HCT116 (cell line): ENCODE results near the gene LHFPL6. TPM values are rescaled to one million over a fixed set of nuclear protein-coding genes. Genes with fewer than 3 reads are reported as not detected.

ENCODE experiments used
- ATAC-seq: fragments of 200-7000 bp; cut with Tn5 transposase; 2 replicates; pipeline ENCODE4 v1.9.1; 2020; ENCODE audit warnings: mild to moderate bottlenecking, moderate library complexity
- BruUV-seq: library from RNA; stranded (reverse); fragments of 400-500 nt; replicated peaks from 2 replicates; lab custom pipeline; 2021; lab: Mats Ljungman, UMichigan
- CTCF ChIA-PET: fragments of 300-600 bp; sonication (Branson Sonifier 250); formaldehyde crosslinking; loops from one replicate; lab custom pipeline; 2021; ENCODE audit warnings: antibody characterized with exemption; lab: Charles Lee
- POLR2A ChIA-PET: fragments of 300-600, 350-600 bp; sonication (Branson Sonifier 250); formaldehyde crosslinking; loops from one replicate; lab custom pipeline; 2021; ENCODE audit warnings: antibody characterized with exemption; lab: Charles Lee
- RAD21 ChIA-PET, 2 experiments: fragments of 300-600 bp; sonication (Branson Sonifier 250); formaldehyde crosslinking; loops; one replicate each; lab custom pipeline; 2023; ENCODE audit warnings: low total read pairs in 2 of 2; ENCODE audit not compliant: uncharacterized antibody in 2 of 2, unreplicated experiment in 2 of 2, low non-redundant PET in 1 of 2; lab: Charles Lee
- DNase-seq: peaks from one replicate; pipeline ENCODE4 v3.0.0-alpha.2; 2010; ENCODE audit warnings: low read depth, low spot score
- H2AFZ ChIP-seq: fragments of 200-600 bp; shearing (Covaris generic), sonication (generic); 2 replicates; pipeline ENCODE4 v1.6.1; 2017; ENCODE audit warnings: low read depth, mixed run types, mixed read lengths, antibody characterized with exemption, low read length; ENCODE audit not compliant: poor library complexity, severe bottlenecking
- H3K27ac ChIP-seq: 2 replicates; pipeline ENCODE4 v1.5.1; 2012; ENCODE audit warnings: low read depth, low read length
- H3K27me3 ChIP-seq: fragments of 200-600 bp; sonication (generic); 2 replicates; pipeline ENCODE4 v1.6.1; 2016; ENCODE audit warnings: mixed run types, low read length, mixed read lengths; ENCODE audit not compliant: insufficient read depth
- H3K36me3 ChIP-seq, 2 experiments: fragments of 200-500 bp in 1 of 2; fragments of 200-600 bp in 1 of 2; sonication (Bioruptor generic) in 1 of 2; sonication (generic) in 1 of 2; 2 replicates each; pipeline versions ENCODE4 v1.5.1 to v1.6.1; 2014 to 2016; ENCODE audit warnings: low read length in 2 of 2, inconsistent platforms in 1 of 2, mixed read lengths in 1 of 2, mixed run types in 1 of 2; ENCODE audit not compliant: insufficient read depth in 2 of 2, control insufficient read depth in 1 of 2
- H3K4me1 ChIP-seq, 2 experiments: fragments of 200-600 bp in 1 of 2; sonication (generic) in 1 of 2; 2 replicates each; pipeline versions ENCODE4 v1.5.1 to v1.6.1; 2012 to 2017; ENCODE audit warnings: low read length in 2 of 2, inconsistent platforms in 1 of 2, mild to moderate bottlenecking in 1 of 2, mixed read lengths in 1 of 2, mixed run types in 1 of 2, moderate library complexity in 1 of 2; ENCODE audit not compliant: insufficient read depth in 2 of 2, control insufficient read depth in 1 of 2
- H3K4me2 ChIP-seq: fragments of 200-600 bp; sonication (generic); 2 replicates; pipeline ENCODE4 v1.6.1; 2017; ENCODE audit warnings: mixed run types, low read length, mixed read lengths
- H3K4me3 ChIP-seq, 2 experiments: fragments of 200-600 bp in 1 of 2; sonication (generic) in 1 of 2; replicated peaks in 1 of 2; 2 replicates each; pipeline ENCODE4 v1.5.1; 2011 to 2016; ENCODE audit warnings: low read length in 2 of 2, control low read depth in 1 of 2, low read depth in 1 of 2, mild to moderate bottlenecking in 1 of 2, mixed read lengths in 1 of 2, mixed run types in 1 of 2
- H3K79me2 ChIP-seq: fragments of 200-600 bp; sonication (generic); 2 replicates; pipeline ENCODE4 v1.6.1; 2017; ENCODE audit warnings: mild to moderate bottlenecking, mixed run types, low read length, moderate library complexity, mixed read lengths; ENCODE audit not compliant: insufficient read depth
- H3K9ac ChIP-seq: fragments of 200-600 bp; sonication (generic); 2 replicates; pipeline ENCODE4 v1.6.1; 2016; ENCODE audit warnings: low read length, mixed read lengths
- H3K9me2 ChIP-seq: fragments of 200-600 bp; sonication (generic), shearing (Covaris generic); 2 replicates; pipeline ENCODE4 v1.6.1; 2017; ENCODE audit warnings: mixed run types, mild to moderate bottlenecking, moderate library complexity; ENCODE audit not compliant: insufficient read depth
- H3K9me3 ChIP-seq, 2 experiments: fragments of 200-500 bp in 1 of 2; fragments of 200-600 bp in 1 of 2; sonication (Bioruptor generic) in 1 of 2; sonication (generic) in 1 of 2; 2 replicates each; pipeline ENCODE4 v1.6.1; 2014 to 2017; ENCODE audit warnings: low read length in 2 of 2, mixed read lengths in 2 of 2, inconsistent platforms in 1 of 2, low read depth in 1 of 2, mild to moderate bottlenecking in 1 of 2, mixed run types in 1 of 2, moderate library complexity in 1 of 2; ENCODE audit not compliant: control insufficient read depth in 1 of 2, insufficient read depth in 1 of 2
- H4K20me1 ChIP-seq: fragments of 200-600 bp; sonication (generic), shearing (Covaris generic); 2 replicates; pipeline ENCODE4 v1.6.1; 2017; ENCODE audit warnings: mixed run types, mild to moderate bottlenecking, moderate library complexity; ENCODE audit not compliant: insufficient read depth
- EGR1 ChIP-seq: IDR thresholded peaks from 2 replicates; pipeline ENCODE4 v1.6.1; 2012; ENCODE audit warnings: low read depth
- ELF1 ChIP-seq: IDR thresholded peaks from 2 replicates; pipeline ENCODE4 v1.6.1; 2012; ENCODE audit warnings: low read depth, borderline replicate concordance
- EZH2phosphoT487 ChIP-seq: fragments of 200-600 bp; IDR thresholded peaks from 2 replicates; pipeline ENCODE4 v1.6.1; 2018; ENCODE audit warnings: antibody characterized with exemption, borderline replicate concordance
- FOSL1 ChIP-seq: IDR thresholded peaks from 2 replicates; pipeline ENCODE4 v1.6.1; 2012; ENCODE audit warnings: low read depth
- POLR2A ChIP-seq: IDR thresholded peaks from 2 replicates; pipeline ENCODE4 v1.7.0; 2011; ENCODE audit warnings: borderline replicate concordance; ENCODE audit not compliant: insufficient read depth, insufficient read length; ENCODE audit errors: extremely low read depth
- POLR2AphosphoS5 ChIP-seq: IDR thresholded peaks from 2 replicates; pipeline ENCODE4 v1.6.1; 2011; ENCODE audit warnings: mild to moderate bottlenecking, low read depth, low read length, moderate library complexity
- RAD21 ChIP-seq: IDR thresholded peaks from 2 replicates; pipeline ENCODE4 v1.6.1; 2012; ENCODE audit warnings: low read depth, mild to moderate bottlenecking
- SIN3A ChIP-seq: IDR thresholded peaks from 2 replicates; pipeline ENCODE4 v1.6.1; 2012; ENCODE audit warnings: low read depth
- SP1 ChIP-seq: IDR thresholded peaks from 2 replicates; pipeline ENCODE4 v1.6.1; 2012; ENCODE audit warnings: low read depth
- TCF7L2 ChIP-seq: IDR thresholded peaks from 2 replicates; pipeline ENCODE4 v1.7.0; 2011; ENCODE audit warnings: borderline replicate concordance, inconsistent platforms; ENCODE audit not compliant: insufficient read depth, insufficient read length; ENCODE audit errors: extremely low read depth
- YY1 ChIP-seq: IDR thresholded peaks from 2 replicates; pipeline ENCODE4 v1.6.1; 2011; ENCODE audit warnings: low read length, low read depth, moderate library complexity, mild to moderate bottlenecking; ENCODE audit not compliant: insufficient replicate concordance; ENCODE audit errors: extremely low read depth
- ZNF274 ChIP-seq: fragments of 200-500 bp; sonication (Bioruptor generic); IDR thresholded peaks from 2 replicates; pipeline ENCODE4 v1.6.1; 2014; ENCODE audit warnings: mild to moderate bottlenecking, low read depth, low read length, inconsistent platforms
- intact Hi-C: fragments of 100-400 bp; cut with micrococcal nuclease; formaldehyde crosslinking; loops from 2 replicates; pipeline ENCODE4 v1.10.0; 2022
- total RNA-seq: library from RNA; stranded (reverse); gene quantifications from one replicate; pipeline ENCODE4 v1.2.1, GENCODE V29; 2021; ENCODE audit not compliant: unreplicated experiment
- TF ChIP-seq, protein P1 (sequence below), 3 experiments: fragments of 200-600 bp in 1 of 3; sonication (generic) in 1 of 3; IDR thresholded peaks in 2 of 3; conservative IDR thresholded peaks in 1 of 3; 2 replicates each; pipeline ENCODE4 v1.5.1; 2012 to 2017; ENCODE audit warnings: low read depth in 2 of 3, low read length in 2 of 3, antibody characterized with exemption in 1 of 3, borderline replicate concordance in 1 of 3, control low read depth in 1 of 3, mild to moderate bottlenecking in 1 of 3, mixed read lengths in 1 of 3, mixed run types in 1 of 3, moderate library complexity in 1 of 3; ENCODE audit not compliant: insufficient read depth in 1 of 3
- TF ChIP-seq, protein P2 (sequence below): IDR thresholded peaks from 2 replicates; pipeline ENCODE4 v1.6.1; 2012
- TF ChIP-seq, protein P3 (sequence below): IDR thresholded peaks from 2 replicates; pipeline ENCODE4 v1.6.1; 2012; ENCODE audit warnings: low read depth

The LHFPL6 gene
- total RNA-seq, 1 experiment from 2014 or later = 0.22 TPM

DNA sequence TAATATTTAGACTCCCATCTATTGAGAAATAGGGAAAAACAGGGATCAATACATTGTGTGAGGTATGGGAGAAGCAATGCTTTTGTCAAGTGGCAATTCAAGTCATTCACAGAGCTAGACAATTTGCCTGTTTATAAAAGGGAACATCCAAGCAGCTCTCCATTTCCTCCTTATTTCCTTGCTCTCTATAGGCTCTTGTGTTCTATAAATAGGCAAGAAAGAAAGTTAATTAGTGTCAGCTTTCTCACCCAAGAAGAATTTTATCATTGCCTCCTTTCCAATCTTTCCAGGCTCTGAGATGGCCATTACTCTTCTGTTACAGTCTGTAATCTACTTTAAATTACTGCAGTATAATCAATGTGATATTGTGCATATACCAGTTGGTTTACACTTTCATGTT is 199.9 kb downstream of the LHFPL6 start:
- no peaks in the 10 kb centered on the region for H3K9me2 ChIP-seq
- no peaks in the 10 kb centered on the region for H3K9me3 ChIP-seq
- no peaks in the 10 kb centered on the region for H3K79me2 ChIP-seq
- peaks cover 23% of the 10 kb centered on the region; the same call in 1 of the 2 replicates for H3K27me3 ChIP-seq
- no peak overlapping the region for H3K4me3 ChIP-seq
- POLR2A ChIA-PET = no interaction called here
- H3K9ac ChIP-seq = no peak overlapping the region
- H3K36me3 ChIP-seq = no peaks in the 10 kb centered on the region
- DNase-seq (no peak), ATAC-seq (no peak)
- RAD21 ChIA-PET = no interaction called here
- H3K4me2 ChIP-seq = no peak overlapping the region
- CTCF ChIA-PET = no interaction called here
- no peaks in the 10 kb centered on the region for H3K4me1 ChIP-seq
- no peak overlapping the region for H2AFZ ChIP-seq
- intact Hi-C loops = no loop called here
- BruUV-seq = no TSS peak
- TF ChIP-seq RAD21 (no peak), YY1 (no peak), ELF1 (no peak), TCF7L2 (no peak), ZNF274 (no peak), POLR2AphosphoS5 (no peak), EZH2phosphoT487 (no peak), SIN3A (no peak), EGR1 (no peak), POLR2A (no peak), FOSL1 (no peak), SP1 (no peak)
- TF ChIP-seq, protein P1, sequence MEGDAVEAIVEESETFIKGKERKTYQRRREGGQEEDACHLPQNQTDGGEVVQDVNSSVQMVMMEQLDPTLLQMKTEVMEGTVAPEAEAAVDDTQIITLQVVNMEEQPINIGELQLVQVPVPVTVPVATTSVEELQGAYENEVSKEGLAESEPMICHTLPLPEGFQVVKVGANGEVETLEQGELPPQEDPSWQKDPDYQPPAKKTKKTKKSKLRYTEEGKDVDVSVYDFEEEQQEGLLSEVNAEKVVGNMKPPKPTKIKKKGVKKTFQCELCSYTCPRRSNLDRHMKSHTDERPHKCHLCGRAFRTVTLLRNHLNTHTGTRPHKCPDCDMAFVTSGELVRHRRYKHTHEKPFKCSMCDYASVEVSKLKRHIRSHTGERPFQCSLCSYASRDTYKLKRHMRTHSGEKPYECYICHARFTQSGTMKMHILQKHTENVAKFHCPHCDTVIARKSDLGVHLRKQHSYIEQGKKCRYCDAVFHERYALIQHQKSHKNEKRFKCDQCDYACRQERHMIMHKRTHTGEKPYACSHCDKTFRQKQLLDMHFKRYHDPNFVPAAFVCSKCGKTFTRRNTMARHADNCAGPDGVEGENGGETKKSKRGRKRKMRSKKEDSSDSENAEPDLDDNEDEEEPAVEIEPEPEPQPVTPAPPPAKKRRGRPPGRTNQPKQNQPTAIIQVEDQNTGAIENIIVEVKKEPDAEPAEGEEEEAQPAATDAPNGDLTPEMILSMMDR (IDR thresholded peaks at IDR 0.05 in 2 of 3, conservative IDR thresholded peaks at IDR 0.05 in 1 of 3; ENCODE audit: borderline replicate concordance in 1 of 3, insufficient read depth in 1 of 3, low read depth in 2 of 3, low read length in 2 of 3) = no peak
- TF ChIP-seq, protein P2, sequence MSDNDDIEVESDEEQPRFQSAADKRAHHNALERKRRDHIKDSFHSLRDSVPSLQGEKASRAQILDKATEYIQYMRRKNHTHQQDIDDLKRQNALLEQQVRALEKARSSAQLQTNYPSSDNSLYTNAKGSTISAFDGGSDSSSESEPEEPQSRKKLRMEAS = no peak
- TF ChIP-seq, protein P3, sequence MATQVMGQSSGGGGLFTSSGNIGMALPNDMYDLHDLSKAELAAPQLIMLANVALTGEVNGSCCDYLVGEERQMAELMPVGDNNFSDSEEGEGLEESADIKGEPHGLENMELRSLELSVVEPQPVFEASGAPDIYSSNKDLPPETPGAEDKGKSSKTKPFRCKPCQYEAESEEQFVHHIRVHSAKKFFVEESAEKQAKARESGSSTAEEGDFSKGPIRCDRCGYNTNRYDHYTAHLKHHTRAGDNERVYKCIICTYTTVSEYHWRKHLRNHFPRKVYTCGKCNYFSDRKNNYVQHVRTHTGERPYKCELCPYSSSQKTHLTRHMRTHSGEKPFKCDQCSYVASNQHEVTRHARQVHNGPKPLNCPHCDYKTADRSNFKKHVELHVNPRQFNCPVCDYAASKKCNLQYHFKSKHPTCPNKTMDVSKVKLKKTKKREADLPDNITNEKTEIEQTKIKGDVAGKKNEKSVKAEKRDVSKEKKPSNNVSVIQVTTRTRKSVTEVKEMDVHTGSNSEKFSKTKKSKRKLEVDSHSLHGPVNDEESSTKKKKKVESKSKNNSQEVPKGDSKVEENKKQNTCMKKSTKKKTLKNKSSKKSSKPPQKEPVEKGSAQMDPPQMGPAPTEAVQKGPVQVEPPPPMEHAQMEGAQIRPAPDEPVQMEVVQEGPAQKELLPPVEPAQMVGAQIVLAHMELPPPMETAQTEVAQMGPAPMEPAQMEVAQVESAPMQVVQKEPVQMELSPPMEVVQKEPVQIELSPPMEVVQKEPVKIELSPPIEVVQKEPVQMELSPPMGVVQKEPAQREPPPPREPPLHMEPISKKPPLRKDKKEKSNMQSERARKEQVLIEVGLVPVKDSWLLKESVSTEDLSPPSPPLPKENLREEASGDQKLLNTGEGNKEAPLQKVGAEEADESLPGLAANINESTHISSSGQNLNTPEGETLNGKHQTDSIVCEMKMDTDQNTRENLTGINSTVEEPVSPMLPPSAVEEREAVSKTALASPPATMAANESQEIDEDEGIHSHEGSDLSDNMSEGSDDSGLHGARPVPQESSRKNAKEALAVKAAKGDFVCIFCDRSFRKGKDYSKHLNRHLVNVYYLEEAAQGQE = no peak
- no peak overlapping the region for H3K27ac ChIP-seq
- no peaks in the 10 kb centered on the region for H4K20me1 ChIP-seq
